Measurements from ENCODE around the gene RPL27A.
A peak's percentile ranks its signal among the peaks of the same experiment; 100 is the strongest.
"Not testable (repeated sequence)": the region's sequence is repeated elsewhere in the genome, so short reads cannot be mapped to it uniquely, and the experiment has no call there.

Gene RPL27A

DNA sequence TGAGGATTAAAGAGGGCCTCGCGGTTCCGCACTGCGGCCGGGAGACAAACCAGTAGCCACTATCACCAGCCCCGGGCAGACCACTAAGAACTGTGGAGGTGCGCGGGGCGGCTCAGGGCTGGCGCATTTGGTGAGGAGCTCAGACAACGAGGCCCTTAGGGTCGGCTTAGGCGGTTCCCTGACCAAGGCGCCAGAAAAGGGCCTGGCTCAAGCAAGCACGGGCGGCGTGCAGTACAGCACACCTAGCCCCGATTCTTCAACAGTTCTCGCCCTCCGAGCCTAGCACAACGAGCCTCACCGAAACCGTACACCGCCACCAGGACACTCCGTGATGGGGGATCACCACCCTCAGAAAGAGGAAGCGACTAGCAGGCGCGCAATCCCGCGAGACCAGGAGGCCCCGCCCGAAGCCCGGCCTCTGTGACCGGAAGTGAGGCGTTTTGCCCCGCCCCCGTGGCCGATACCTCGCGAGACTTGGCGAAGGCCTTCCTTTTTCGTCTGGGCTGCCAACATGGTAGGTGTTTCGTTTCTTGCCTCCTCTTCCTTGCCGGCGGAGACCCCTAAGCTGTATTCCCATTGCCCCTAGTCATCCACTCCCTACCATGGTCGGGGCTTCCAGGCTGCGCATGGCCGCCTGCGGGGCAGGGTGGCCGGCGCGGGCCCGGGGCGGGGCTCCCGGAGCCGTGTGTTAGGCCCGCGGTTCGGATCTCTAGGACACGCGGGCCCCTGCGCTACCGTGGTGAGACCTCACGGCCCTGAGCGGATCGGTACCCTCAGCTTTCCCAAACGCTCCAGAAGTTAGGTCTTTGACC is at the start of gene RPL27A, which contains the start of gene TRIM66:
Gene RPL27A, plus strand, starts transcription at position 490 of the 812 bp plus-strand sequence. Its CDS starts 22 bp downstream, at position 512.
Gene TRIM66, minus strand, starts transcription at position 363 of the 812 bp plus-strand sequence. CDS start 10,391 bp downstream, outside the sequence.
- FAIRE-seq, result peak; percentile 93

DNA sequence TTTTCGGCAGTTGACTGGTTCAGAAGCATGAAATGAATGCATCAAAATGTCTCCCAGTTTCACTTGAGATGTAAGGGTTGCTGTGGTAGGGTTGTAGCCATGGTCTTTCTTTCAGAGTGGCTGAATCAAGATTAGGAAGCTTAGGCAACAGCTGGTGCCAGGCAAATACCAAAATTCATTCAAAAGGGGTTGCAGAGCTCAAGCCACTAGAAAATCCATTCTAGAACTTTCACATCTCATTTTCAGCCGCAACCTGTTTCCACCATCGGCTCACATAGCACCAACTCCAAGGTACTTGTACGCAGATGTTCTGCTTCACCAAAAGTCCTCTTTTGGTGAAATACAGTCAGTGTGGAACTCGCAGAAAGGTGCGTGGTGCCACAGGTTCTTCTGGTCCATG is 48.1 kb upstream of the RPL27A start:
- no peak for FAIRE-seq
- DNase-seq (ENCODE audit: insufficient read length, low spot score), result no peak

More for the DNA sequence above, at the start of gene RPL27A, which contains the start of gene TRIM66:
- DNase-seq (ENCODE audit: insufficient read length, low spot score), result peak; percentile 75

- FAIRE-seq, result no peak
- no peak for DNase-seq (ENCODE audit: insufficient read length, low spot score)
Observed at GRCh38 chr11:8636127-8636526, 46.5 kb upstream of the RPL27A start.

DNA sequence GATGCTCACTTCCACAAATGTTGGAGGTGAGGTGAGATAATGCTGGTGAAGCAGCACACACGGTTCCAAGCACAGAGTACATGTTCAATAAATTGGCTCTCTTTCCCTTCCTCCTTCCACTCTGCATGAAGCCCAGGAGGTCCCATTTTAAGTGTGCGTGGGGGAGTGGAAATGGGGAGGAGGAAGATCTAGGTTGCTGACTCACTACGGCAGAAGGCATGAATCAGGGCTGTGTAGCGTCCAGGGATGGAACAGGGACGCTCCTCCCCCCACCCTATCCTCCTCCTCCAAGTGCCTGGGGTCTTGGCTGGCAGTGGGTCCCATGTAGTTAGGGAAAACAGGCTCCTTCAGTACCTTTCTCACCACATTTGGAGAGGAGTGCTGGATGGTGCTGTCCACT is 44.3 kb upstream of the RPL27A start:
- DNase-seq (ENCODE audit: insufficient read length, low spot score) (no peak), FAIRE-seq (no peak)

DNA sequence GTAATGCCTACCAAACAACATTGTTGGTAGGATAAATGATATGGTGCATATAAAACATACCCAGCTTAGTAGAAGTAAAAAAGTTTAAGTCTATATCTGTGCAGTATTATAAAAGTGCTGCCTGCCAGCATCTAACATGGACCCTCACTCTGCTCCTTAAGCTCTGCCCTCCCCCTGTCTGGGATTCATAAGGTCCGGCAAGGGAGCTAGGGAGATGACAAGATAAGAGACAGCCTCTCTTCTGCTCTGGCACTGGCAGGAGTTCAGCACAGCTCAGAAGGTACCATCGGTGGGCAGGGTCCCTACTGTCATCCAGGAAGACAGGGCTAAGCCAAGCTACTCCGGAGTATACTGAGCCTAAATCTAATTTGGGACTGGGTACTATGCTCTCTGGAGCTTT is 42.9 kb upstream of the RPL27A start:
- no peak for FAIRE-seq
- DNase-seq (ENCODE audit: insufficient read length, low spot score), result no peak

- no peak for FAIRE-seq
- DNase-seq (ENCODE audit: insufficient read length, low spot score), result no peak
Observed at GRCh38 chr11:8640267-8640906, 42.2 kb upstream of the RPL27A start.

DNA sequence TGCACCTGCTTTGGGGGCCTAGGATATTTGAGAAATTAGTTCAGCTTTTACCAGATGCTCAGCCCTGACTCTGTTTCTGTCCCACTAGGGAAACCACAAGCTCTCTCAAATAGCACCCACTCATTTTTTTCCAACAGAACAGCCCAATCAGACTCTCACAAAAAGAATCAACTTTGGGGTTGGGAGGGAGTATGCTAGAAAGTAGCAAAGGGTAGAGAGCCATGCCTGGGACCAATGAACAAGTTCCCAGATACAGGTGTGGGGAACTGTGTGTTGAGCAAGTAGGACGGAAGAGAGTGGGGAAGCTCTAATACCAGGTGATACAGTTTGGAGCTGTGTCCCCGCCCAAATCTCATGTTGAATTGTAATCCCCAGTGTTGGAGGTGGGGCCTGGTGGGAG is 41.3 kb upstream of the RPL27A start:
- FAIRE-seq, result no peak

GRCh38 chr11:8642196-8642841 is 40.3 kb upstream of the RPL27A start:
- FAIRE-seq (no peak), DNase-seq (ENCODE audit: insufficient read length, low spot score) (no peak)

More for the DNA sequence above, 41.3 kb upstream of the RPL27A start:
- no peak for DNase-seq (ENCODE audit: insufficient read length, low spot score)

DNA sequence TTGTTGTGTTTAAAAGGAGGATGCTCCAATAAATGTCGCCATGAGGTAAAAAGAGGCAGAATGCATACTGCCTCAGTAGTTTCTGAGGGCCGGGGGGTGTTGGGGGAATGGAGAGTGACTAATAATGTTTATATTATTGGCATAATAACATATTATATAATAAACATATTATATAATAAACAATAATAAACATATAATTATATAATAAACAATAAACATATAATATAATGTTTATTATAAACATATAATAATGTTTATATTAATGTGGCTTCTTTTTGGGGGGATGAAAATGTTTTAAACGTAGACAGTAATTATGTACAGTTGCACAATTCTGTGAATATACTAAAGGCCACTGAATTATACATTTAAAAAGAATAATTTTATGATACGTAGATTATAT is 35.7 kb upstream of the RPL27A start:
- DNase-seq (ENCODE audit: insufficient read length, low spot score) (no peak), FAIRE-seq (no peak)

DNA sequence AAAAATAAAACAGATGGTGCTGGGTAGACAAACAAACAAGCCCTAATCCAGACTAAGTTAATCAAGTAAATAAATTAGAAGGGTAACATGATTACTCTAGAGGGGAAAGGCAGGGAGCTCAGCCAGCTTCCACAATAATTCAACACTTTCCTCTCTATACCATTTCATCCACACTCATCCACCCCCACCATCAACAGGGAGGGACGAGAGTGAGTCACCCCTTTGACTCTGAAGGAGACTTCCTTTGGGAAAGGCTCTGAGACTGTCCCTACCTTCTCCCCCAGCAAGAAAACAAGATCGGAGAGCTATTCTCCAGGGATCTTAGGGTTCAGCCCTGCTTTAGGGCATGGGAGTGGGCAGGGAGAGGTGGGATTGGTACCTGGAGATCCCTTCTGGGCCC is 33.2 kb upstream of the RPL27A start:
- no peak for FAIRE-seq

DNA sequence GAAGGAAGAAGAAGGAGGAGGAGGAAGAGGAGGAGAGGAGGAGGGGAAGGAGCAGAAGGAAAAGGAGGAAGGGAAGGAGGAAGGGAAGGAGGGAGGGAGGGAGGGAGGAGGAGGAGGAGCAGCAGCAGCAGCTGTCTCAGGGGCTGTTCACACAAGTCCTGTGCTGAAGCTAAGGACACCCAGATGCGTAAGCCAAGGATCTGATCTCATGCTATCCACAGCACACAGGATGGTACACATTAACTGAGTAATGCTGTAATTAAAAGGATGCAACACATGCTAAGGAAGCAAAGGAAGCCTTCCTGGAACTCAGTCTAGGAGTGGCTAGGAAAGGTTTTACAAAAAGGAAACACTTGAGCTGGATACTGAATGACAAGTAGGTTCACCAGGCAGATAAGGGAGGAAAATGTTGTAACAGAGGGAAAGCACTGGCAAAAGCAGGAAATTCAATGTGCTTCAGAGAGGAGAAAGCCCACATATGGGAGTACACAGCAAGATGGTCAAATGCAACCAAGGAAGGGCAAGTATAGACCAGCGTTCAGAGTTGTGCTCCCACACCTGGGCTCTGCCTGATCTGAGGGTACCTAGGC is 32.1 kb upstream of the RPL27A start:
- FAIRE-seq (no peak), DNase-seq (ENCODE audit: insufficient read length, low spot score) (no peak)

More for the DNA sequence above, 33.2 kb upstream of the RPL27A start:
- no peak for DNase-seq (ENCODE audit: insufficient read length, low spot score)

- DNase-seq (ENCODE audit: insufficient read length, low spot score) (no peak), FAIRE-seq (no peak)
Observed at GRCh38 chr11:8652140-8652539, 30.5 kb upstream of the RPL27A start.

- FAIRE-seq (no peak), DNase-seq (ENCODE audit: insufficient read length, low spot score) (no peak)
Observed at GRCh38 chr11:8654503-8654902, 28.1 kb upstream of the RPL27A start.

DNA sequence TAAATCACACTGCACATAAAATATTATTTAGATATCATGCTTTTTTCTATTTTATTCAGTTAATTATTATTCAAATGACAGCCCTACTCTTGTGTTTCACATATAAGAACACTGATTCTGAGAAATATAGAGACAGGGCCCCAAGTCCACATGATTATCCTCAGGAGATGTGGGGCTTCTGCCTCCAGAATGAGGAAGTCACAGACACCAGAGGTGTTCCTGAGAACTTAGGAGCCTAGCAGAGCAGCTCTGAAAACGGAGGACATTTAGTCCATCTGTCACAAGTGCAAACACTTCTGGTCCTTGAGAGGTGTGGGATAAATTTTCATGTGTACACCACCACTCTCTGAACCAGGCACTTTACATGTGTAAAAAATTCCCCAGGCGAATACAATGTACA is 26.3 kb upstream of the RPL27A start:
- DNase-seq (ENCODE audit: insufficient read length, low spot score) (no peak), FAIRE-seq (no peak)

DNA sequence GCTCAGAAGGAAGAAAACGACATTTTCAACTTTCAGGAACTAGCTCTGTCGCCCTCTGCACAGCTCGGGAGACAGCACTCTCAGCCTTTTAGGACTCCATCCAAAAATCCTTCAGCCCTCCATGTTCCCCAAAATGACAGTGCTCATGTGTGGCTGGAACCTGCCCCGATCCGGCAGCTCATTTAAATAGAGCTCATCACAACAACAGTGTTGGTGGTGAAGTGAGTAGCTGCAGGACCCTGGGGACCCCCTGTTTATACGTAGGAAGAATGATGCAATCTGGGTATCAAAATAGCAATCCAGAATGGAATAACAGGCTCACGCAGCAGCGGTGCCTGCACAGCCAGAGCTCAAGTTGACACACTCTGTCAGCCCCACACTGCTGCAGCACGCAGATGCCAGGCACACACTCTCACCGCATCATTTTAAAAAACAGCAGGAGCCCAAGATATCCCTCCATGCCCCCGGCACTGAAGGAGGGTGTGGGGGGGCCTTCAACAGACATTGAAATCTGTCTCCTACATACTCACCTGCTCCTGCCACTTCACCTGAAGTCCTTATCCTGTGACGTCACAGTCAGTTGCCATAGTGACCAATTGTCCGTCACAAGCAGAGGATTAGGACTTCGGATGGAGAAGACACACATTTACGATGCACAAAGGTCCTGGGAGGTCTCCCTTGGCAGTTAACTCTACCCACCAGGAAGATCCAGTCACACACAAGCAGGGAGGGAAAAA is 24.1 kb upstream of the RPL27A start:
- FAIRE-seq, result no peak
- DNase-seq (ENCODE audit: insufficient read length, low spot score), result no peak

DNA sequence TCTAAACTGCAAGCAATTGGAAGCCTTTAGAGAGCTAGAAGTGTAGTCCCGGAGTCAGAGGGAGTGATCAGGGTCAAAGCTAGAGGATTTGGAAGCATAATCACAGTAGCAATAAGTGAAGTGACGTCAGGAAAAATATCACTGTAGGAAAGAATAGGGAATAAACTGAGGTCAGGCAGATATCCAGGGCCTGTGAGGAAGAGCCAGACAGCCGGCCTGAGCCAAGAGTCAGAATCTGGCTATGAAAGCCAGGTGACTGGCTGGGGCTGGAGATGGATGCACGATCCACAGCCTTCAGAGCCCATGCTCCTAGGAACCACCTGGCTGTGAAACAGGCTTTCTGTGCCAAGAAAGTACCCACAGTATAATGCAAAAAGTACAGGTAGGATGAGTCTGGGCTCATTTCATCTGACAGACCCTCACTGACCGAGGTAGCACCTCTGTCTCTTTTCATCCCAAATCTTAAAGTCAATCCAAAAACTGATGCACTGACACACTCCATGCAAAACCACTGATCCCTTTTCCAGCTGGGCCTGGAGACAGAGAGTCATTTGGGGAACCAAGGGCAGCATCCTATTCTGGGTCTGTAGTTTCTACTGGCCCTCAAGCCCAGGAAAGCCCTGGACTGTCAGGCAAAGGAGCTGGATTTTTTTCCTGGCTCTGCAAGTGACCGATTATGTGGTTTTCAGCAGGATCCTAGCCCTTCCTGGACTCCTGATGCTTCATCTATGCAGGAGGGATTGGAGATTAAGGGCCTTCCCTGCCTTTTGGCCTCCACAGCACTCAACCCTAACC is 21.4 kb upstream of the RPL27A start:
- DNase-seq (ENCODE audit: insufficient read length, low spot score) (no peak), FAIRE-seq (no peak)

DNA sequence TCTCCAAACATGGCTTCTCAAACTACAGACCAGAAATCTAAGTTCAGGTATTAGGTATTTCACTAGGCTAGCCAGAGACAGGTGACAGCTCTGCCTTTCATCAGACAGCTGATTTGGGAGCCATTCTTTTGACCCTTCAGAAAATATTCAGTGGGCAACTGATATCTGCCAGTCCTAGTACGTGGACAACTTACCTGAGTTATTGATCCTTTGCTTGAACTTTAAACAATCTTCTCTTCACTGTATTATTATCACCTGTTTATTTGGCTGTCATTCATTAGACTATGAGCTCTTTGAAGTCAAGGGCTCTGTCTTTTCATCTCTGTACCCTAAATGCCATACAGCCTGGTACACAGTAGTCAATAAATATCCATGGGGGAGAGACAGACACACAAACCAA is 17.4 kb upstream of the RPL27A start:
- FAIRE-seq (no peak), DNase-seq (ENCODE audit: insufficient read length, low spot score) (no peak)

- DNase-seq (ENCODE audit: insufficient read length, low spot score); FAIRE-seq: not testable (repeated sequence)
Observed at GRCh38 chr11:8670081-8670480, 12.5 kb upstream of the RPL27A start.

GRCh38 chr11:8671193-8671612 is 11.4 kb upstream of the RPL27A start:
- DNase-seq (ENCODE audit: insufficient read length, low spot score) (no peak), FAIRE-seq (no peak)

DNA sequence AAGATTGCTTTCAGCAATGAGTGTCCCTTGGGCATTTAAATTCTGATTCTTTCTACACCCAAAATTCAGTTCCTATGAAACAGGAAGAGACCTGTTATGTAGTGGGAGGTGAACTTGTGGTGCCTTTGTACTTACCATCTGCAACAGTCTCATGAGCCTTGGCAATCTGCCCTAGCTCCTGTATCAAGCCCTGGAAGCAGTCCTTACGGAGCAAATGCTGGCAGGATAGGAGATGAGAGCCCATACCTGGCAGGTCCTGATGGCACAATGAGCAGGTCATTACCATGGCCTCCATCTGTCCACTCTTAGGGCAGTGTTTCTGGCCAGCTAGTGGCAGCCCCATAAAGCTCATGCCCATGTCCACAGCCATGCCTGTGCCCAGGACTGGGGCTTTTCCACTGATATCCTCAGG is 10.9 kb upstream of the RPL27A start:
- DNase-seq (ENCODE audit: insufficient read length, low spot score), result no peak
- FAIRE-seq, result no peak

Data from GM19239 (cell line).